ENCODE data around the gene E2F6.

Gene E2F6

DNA sequence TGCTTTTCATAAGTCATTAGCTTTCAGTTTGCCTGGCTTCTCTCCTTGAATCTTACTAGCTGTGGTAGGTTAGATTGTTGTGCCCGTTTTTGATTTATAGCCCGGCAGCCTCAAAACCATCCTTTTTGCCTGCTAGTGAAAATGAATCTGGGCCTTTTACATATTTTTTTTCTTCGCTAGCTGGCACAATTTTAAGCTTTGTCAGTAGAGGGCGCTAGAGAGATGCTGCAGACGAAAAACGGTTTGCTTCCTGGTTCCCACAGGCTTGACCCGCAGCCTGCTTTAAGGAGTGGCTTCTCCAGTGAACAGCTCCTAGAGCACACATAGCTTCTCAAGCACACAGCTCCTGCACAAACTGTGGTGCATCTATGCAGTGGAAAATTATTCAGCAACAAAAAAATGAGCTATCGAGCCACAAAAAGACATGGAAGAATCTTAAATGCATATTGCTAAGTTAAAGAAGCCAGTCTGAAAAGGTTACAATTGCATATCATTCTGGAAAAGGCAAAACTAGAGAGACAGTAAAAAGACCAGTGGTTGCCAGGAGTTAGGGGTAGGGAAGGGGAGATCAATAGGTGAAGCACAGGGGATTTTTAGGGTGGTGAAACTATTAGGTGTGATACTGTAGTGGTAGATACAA, 47.9 kb downstream of the E2F6 start:
- no CpG with 5 or more reads among the region's 8 CpGs for WGBS (ENCODE audit: extremely low coverage, insufficient coverage, low lambda C conversion rate)
- Histone ChIP-seq H3K23ac (ENCODE audit: low read length) (no peak overlapping the region), H3K18ac (ENCODE audit: low read length) (no peak overlapping the region), H3K56ac (ENCODE audit: low read length) (no peak overlapping the region), H3K4me3 (ENCODE audit: low read length) (no peak overlapping the region), H3K9ac (ENCODE audit: low read length) (no peak overlapping the region), H3K4me2 (ENCODE audit: low read length) (no peak overlapping the region), H3K27me3 (ENCODE audit: insufficient read depth, low read length, poor library complexity) (no peaks in the 10 kb centered on the region), H3K79me2 (ENCODE audit: control insufficient read depth, insufficient read depth, low read length) (no peaks in the 10 kb centered on the region), H3K4ac (ENCODE audit: low read depth, low read length) (no peak overlapping the region), H4K8ac (ENCODE audit: low read depth, low read length) (no peak overlapping the region), H2AK5ac (ENCODE audit: low read length) (no peak overlapping the region), H2BK15ac (replicated peaks; ENCODE audit: low read depth) (no peak overlapping the region), H3K36me3 (ENCODE audit: control insufficient read depth, insufficient read depth, low read length) (no peaks in the 10 kb centered on the region), H3K79me1 (ENCODE audit: low read length) (no peaks in the 10 kb centered on the region), H2BK5ac (ENCODE audit: low read length) (no peak overlapping the region), H4K5ac (ENCODE audit: low read length) (no peak overlapping the region), H3K4me1 (ENCODE audit: control insufficient read depth, low read depth, low read length) (no peaks in the 10 kb centered on the region), H2BK120ac (ENCODE audit: low read depth, low read length) (no peak overlapping the region), H3K27ac (ENCODE audit: low read depth, low read length) (no peak overlapping the region)
- peak; percentile 49 for DNase-seq

DNA sequence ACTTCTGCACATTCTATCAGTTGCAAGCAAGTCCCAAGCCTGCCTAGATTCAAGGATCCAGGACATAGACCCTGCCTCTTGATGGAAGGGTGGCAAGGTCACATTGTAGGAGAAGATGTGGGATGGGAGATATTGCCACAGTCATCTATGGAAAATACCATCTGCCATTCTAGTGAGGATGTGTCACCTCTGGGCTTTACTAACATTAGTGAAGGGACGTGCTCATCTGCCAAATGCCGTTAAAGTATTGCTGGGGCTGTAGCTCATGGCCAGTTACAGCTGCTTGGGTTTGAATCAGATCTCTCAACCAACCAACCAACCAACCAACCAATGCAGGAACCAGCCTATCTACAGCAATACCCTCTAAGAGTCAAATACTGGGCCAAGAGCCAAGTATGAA, 49.0 kb downstream of the E2F6 start:
- Histone ChIP-seq H3K23ac (ENCODE audit: low read length) (no peak overlapping the region), H2BK5ac (ENCODE audit: low read length) (no peak overlapping the region), H3K36me3 (ENCODE audit: control insufficient read depth, insufficient read depth, low read length) (no peaks in the 10 kb centered on the region), H2BK15ac (replicated peaks; ENCODE audit: low read depth) (no peak overlapping the region), H3K79me2 (ENCODE audit: control insufficient read depth, insufficient read depth, low read length) (no peaks in the 10 kb centered on the region), H2AK5ac (ENCODE audit: low read length) (no peak overlapping the region), H3K18ac (ENCODE audit: low read length) (no peak overlapping the region), H4K5ac (ENCODE audit: low read length) (no peak overlapping the region), H3K27me3 (ENCODE audit: insufficient read depth, low read length, poor library complexity) (no peaks in the 10 kb centered on the region), H3K4ac (ENCODE audit: low read depth, low read length) (no peak overlapping the region), H3K27ac (ENCODE audit: low read depth, low read length) (no peak overlapping the region), H3K4me1 (ENCODE audit: control insufficient read depth, low read depth, low read length) (no peaks in the 10 kb centered on the region), H3K56ac (ENCODE audit: low read length) (no peak overlapping the region), H3K4me2 (ENCODE audit: low read length) (no peak overlapping the region), H3K79me1 (ENCODE audit: low read length) (no peaks in the 10 kb centered on the region), H3K9ac (ENCODE audit: low read length) (no peak overlapping the region), H3K4me3 (ENCODE audit: low read length) (no peak overlapping the region), H4K8ac (ENCODE audit: low read depth, low read length) (no peak overlapping the region), H2BK120ac (ENCODE audit: low read depth, low read length) (no peak overlapping the region)
- DNase-seq: no peak
- no CpG with 5 or more reads among the region's 2 CpGs for WGBS (ENCODE audit: extremely low coverage, insufficient coverage, low lambda C conversion rate)

DNA sequence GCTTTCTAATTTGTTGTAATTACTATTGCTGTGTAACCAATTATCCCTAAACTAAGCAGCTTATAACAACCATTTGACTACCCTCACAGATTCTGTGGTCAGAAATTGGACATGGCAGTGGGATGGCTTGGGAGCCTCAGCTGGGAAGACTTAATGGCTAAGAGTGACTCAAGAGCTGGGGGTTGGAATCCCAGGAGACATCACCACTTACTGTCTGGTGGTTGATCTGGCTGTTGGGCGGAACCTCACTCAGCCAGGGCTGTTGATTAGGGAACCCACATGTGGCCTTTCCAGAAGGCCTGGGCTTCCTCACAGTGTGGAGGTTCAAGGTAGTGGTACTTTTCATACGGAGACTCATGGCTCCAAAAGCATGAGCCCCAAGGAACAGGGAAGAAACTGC, 49.8 kb downstream of the E2F6 start:
- Histone ChIP-seq H4K8ac (ENCODE audit: low read depth, low read length) (no peak overlapping the region), H3K18ac (ENCODE audit: low read length) (no peak overlapping the region), H2BK5ac (ENCODE audit: low read length) (no peak overlapping the region), H3K4me3 (ENCODE audit: low read length) (no peak overlapping the region), H2BK15ac (replicated peaks; ENCODE audit: low read depth) (no peak overlapping the region), H3K79me1 (ENCODE audit: low read length) (no peaks in the 10 kb centered on the region), H4K5ac (ENCODE audit: low read length) (no peak overlapping the region), H3K4me1 (ENCODE audit: control insufficient read depth, low read depth, low read length) (no peaks in the 10 kb centered on the region), H3K23ac (ENCODE audit: low read length) (no peak overlapping the region), H3K36me3 (ENCODE audit: control insufficient read depth, insufficient read depth, low read length) (no peaks in the 10 kb centered on the region), H3K4me2 (ENCODE audit: low read length) (no peak overlapping the region), H3K4ac (ENCODE audit: low read depth, low read length) (no peak overlapping the region), H3K9ac (ENCODE audit: low read length) (no peak overlapping the region), H3K79me2 (ENCODE audit: control insufficient read depth, insufficient read depth, low read length) (no peaks in the 10 kb centered on the region), H2BK120ac (ENCODE audit: low read depth, low read length) (no peak overlapping the region), H3K27ac (ENCODE audit: low read depth, low read length) (no peak overlapping the region), H3K56ac (ENCODE audit: low read length) (no peak overlapping the region), H2AK5ac (ENCODE audit: low read length) (no peak overlapping the region), H3K27me3 (ENCODE audit: insufficient read depth, low read length, poor library complexity) (no peaks in the 10 kb centered on the region)
- no peak for DNase-seq
- no CpG with 5 or more reads among the region's 2 CpGs for WGBS (ENCODE audit: extremely low coverage, insufficient coverage, low lambda C conversion rate)

DNA sequence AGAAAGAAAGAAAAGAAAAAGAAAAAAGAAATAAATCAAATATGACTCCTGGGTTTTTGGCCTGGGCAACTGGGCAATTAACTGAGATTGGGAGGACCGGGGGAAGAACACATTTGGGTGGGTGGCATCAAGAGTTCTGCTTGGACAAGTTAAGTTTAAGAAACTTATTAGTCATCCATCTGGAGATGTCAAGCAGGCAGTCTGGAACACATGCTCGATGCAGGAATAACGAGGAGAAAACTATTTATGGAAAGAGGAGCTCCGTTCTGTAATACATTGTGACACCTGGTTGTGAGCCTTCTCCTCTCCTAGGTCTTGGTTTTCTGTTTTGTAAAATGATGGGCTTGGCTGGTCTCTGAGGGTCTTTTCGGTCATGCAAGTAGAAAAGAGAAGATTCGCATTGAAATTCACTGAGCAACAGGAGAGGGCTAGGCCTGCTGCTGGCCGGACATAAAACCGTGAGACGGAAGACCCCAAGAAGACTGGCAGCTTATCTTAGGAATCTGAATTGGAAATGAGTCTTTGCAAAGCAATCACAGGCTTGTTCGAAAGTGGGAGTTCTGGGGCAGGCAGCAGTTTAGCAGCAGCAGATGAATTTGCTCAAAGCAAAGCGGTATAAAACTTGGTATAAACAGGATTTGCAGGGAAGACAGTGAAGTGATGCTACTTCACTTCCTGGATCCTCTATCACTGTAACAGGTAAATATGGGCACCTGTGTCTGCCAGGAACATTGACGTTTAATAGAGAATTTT, 51.4 kb downstream of the E2F6 start:
- Histone ChIP-seq H3K4me3 (ENCODE audit: low read length) (no peak overlapping the region), H3K27ac (ENCODE audit: low read depth, low read length) (no peak overlapping the region), H3K9ac (ENCODE audit: low read length) (no peak overlapping the region), H4K5ac (ENCODE audit: low read length) (no peak overlapping the region), H3K18ac (ENCODE audit: low read length) (no peak overlapping the region), H4K8ac (ENCODE audit: low read depth, low read length) (no peak overlapping the region), H3K27me3 (ENCODE audit: insufficient read depth, low read length, poor library complexity) (no peaks in the 10 kb centered on the region), H2AK5ac (ENCODE audit: low read length) (no peak overlapping the region), H2BK5ac (ENCODE audit: low read length) (no peak overlapping the region), H3K4me2 (ENCODE audit: low read length) (no peak overlapping the region), H3K56ac (ENCODE audit: low read length) (no peak overlapping the region), H3K4me1 (ENCODE audit: control insufficient read depth, low read depth, low read length) (no peaks in the 10 kb centered on the region), H2BK120ac (ENCODE audit: low read depth, low read length) (no peak overlapping the region), H3K79me2 (ENCODE audit: control insufficient read depth, insufficient read depth, low read length) (no peaks in the 10 kb centered on the region), H3K79me1 (ENCODE audit: low read length) (no peaks in the 10 kb centered on the region), H2BK15ac (replicated peaks; ENCODE audit: low read depth) (no peak overlapping the region), H3K23ac (ENCODE audit: low read length) (no peak overlapping the region), H3K36me3 (ENCODE audit: control insufficient read depth, insufficient read depth, low read length) (no peaks in the 10 kb centered on the region), H3K4ac (ENCODE audit: low read depth, low read length) (no peak overlapping the region)
- no CpG with 5 or more reads among the region's 12 CpGs for WGBS (ENCODE audit: extremely low coverage, insufficient coverage, low lambda C conversion rate)
- no peak for DNase-seq

DNA sequence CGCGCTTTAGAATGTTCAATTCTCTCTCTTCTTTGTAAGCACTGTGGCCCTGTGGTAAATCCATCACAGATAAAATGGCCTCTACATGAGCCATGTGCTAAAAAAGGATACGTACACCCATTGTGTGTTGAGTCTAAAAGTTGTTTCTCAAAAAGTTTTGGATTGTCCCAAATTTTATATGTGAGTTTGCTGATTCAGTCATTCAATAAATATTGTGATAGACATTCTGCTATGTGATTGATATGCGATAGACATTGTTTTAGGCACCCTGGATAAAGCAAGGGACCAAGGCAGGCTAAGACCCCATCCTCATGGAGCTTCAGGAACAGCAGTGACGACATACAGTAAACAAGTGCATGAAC, 53.5 kb downstream of the E2F6 start:
- no peak overlapping the region for H3K4me3 ChIP-seq (ENCODE audit: low read length)
- no peak overlapping the region for H2BK120ac ChIP-seq (ENCODE audit: low read depth, low read length)
- no CpG with 5 or more reads among the region's 5 CpGs for WGBS (ENCODE audit: extremely low coverage, insufficient coverage, low lambda C conversion rate)
- no peaks in the 10 kb centered on the region for H3K79me1 ChIP-seq (ENCODE audit: low read length)
- no peak overlapping the region for H2BK15ac ChIP-seq (replicated peaks; ENCODE audit: low read depth)
- no peak overlapping the region for H3K4me2 ChIP-seq (ENCODE audit: low read length)
- H2AK5ac ChIP-seq (ENCODE audit: low read length): no peak overlapping the region
- no peaks in the 10 kb centered on the region for H3K36me3 ChIP-seq (ENCODE audit: control insufficient read depth, insufficient read depth, low read length)
- no peak overlapping the region for H3K23ac ChIP-seq (ENCODE audit: low read length)
- H4K8ac ChIP-seq (ENCODE audit: low read depth, low read length): no peak overlapping the region
- no peaks in the 10 kb centered on the region for H3K4me1 ChIP-seq (ENCODE audit: control insufficient read depth, low read depth, low read length)
- DNase-seq: no peak
- no peak overlapping the region for H3K27ac ChIP-seq (ENCODE audit: low read depth, low read length)
- no peak overlapping the region for H2BK5ac ChIP-seq (ENCODE audit: low read length)
- H4K5ac ChIP-seq (ENCODE audit: low read length): no peak overlapping the region
- no peak overlapping the region for H3K18ac ChIP-seq (ENCODE audit: low read length)
- H3K56ac ChIP-seq (ENCODE audit: low read length): peak overlapping the region; percentile 5
- H3K27me3 ChIP-seq (ENCODE audit: insufficient read depth, low read length, poor library complexity): no peaks in the 10 kb centered on the region
- no peak overlapping the region for H3K9ac ChIP-seq (ENCODE audit: low read length)
- H3K4ac ChIP-seq (ENCODE audit: low read depth, low read length): no peak overlapping the region
- no peaks in the 10 kb centered on the region for H3K79me2 ChIP-seq (ENCODE audit: control insufficient read depth, insufficient read depth, low read length)
